Transverse colon (tissue), 3 donors: ENCODE results near the gene RPRD1A.

Experiments
- EP300 ChIP-seq: sonication (generic); formaldehyde crosslinking; IDR thresholded peaks from one replicate; pipeline ENCODE4 v1.6.1; 2017; ENCODE audit warnings: antibody characterized with exemption, low read depth
- TF ChIP-seq, protein P1 (sequence below), 5 experiments: fragments of 200-600 bp in 3 of 5; fragments of 450-650 bp in 2 of 5; sonication (generic) in 3 of 5; IDR thresholded peaks; 1 replicate in 2 of 5; 2 replicates in 3 of 5; pipeline ENCODE4 v1.5.1; 2016 to 2017; ENCODE audit warnings: antibody characterized with exemption in 5 of 5, inconsistent platforms in 3 of 5, mild to moderate bottlenecking in 2 of 5, moderate library complexity in 1 of 5

DNA sequence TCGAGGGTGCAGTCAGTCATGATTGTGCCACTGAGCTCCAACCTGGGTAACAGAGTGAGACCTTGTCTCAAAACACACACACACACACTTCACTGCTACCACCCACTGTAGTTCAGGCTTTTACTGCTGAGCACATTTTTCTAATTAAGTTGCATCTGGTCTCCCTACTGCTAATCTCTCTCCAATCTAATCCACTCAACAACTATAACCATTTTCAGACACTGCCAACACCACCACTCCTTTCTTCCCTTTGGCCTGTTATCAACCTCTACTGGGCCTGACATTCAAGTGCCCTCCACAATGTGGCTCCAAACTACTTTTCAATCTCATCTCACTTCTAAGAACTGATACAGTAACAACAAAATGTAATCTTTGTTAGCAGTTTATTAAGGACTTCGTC is 50.1 kb downstream of the RPRD1A start:
- TF ChIP-seq, protein P1, sequence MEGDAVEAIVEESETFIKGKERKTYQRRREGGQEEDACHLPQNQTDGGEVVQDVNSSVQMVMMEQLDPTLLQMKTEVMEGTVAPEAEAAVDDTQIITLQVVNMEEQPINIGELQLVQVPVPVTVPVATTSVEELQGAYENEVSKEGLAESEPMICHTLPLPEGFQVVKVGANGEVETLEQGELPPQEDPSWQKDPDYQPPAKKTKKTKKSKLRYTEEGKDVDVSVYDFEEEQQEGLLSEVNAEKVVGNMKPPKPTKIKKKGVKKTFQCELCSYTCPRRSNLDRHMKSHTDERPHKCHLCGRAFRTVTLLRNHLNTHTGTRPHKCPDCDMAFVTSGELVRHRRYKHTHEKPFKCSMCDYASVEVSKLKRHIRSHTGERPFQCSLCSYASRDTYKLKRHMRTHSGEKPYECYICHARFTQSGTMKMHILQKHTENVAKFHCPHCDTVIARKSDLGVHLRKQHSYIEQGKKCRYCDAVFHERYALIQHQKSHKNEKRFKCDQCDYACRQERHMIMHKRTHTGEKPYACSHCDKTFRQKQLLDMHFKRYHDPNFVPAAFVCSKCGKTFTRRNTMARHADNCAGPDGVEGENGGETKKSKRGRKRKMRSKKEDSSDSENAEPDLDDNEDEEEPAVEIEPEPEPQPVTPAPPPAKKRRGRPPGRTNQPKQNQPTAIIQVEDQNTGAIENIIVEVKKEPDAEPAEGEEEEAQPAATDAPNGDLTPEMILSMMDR (IDR thresholded peaks at IDR 0.05), result no peak
- no peak for TF ChIP-seq EP300
